HepG2 (cell line): Measurements from ENCODE around the gene FAM9B. TPM values are rescaled to one million over a fixed set of nuclear protein-coding genes. Genes with fewer than 3 reads are reported as not detected.

Source experiments
- ATAC-seq: fragments of 200-7000 bp; cut with Tn5 transposase; 3 replicates; pipeline ENCODE4 v1.9.1; 2020; ENCODE audit warnings: mild to moderate bottlenecking, moderate library complexity
- BruUV-seq: library from RNA; stranded (reverse); fragments of 400-500 nt; replicated peaks from 2 replicates; lab custom pipeline; 2021; lab: Mats Ljungman, UMichigan
- CTCF ChIA-PET: fragments of 300-600 bp; formaldehyde crosslinking; extraction: SDS; loops from one replicate; lab custom pipeline; 2021; ENCODE audit warnings: low total read pairs, inconsistent platforms, low intra/inter-chr PET ratio; lab: Yijun Ruan, JAX
- POLR2A ChIA-PET: fragments of 350-600 bp; sonication (Branson Sonifier 250); formaldehyde crosslinking; loops from one replicate; lab custom pipeline; 2020; ENCODE audit warnings: antibody characterized with exemption, inconsistent platforms; lab: Yijun Ruan, JAX
- DNase-seq: peaks from one replicate; pipeline ENCODE4 v3.0.0-alpha.2; 2015; ENCODE audit warnings: low spot score
- FAIRE-seq: peaks from 3 replicates; lab custom pipeline; 2011; peaks lifted over from hg19 to GRCh38; lab: Jason Lieb, UNC
- H2AFZ ChIP-seq: one replicate; pipeline ENCODE4 v1.6.1; 2011; ENCODE audit warnings: low read length, inconsistent platforms
- H3K27ac ChIP-seq: fragments of 300-600 bp; 3 replicates; pipeline ENCODE4 v1.8.0; 2011; ENCODE audit warnings: mixed run types, mild to moderate bottlenecking, mixed read lengths, low read length, inconsistent platforms; ENCODE audit not compliant: insufficient read depth; ENCODE audit errors: extremely low read length
- H3K27me3 ChIP-seq, 2 experiments: fragments of 200-600 bp in 1 of 2; 2 replicates in 1 of 2; 3 replicates in 1 of 2; pipeline versions ENCODE4 v1.6.0 to v1.8.0; 2011; ENCODE audit warnings: low read length in 2 of 2, mild to moderate bottlenecking in 2 of 2, moderate library complexity in 2 of 2, inconsistent platforms in 1 of 2; ENCODE audit not compliant: insufficient read depth in 2 of 2, control insufficient read depth in 1 of 2
- H3K36me3 ChIP-seq, 2 experiments: fragments of 200-600 bp in 1 of 2; replicated peaks in 1 of 2; 2 replicates in 1 of 2; 3 replicates in 1 of 2; pipeline versions ENCODE4 v1.5.1 to v1.8.0; 2011; ENCODE audit warnings: low read length in 2 of 2, inconsistent platforms in 1 of 2; ENCODE audit not compliant: insufficient read depth in 2 of 2, control insufficient read depth in 1 of 2
- H3K4me1 ChIP-seq: 2 replicates; pipeline ENCODE4 v1.5.1; 2012; ENCODE audit warnings: low read length, inconsistent platforms; ENCODE audit not compliant: insufficient read depth
- H3K4me2 ChIP-seq: 2 replicates; pipeline ENCODE4 v1.6.0; 2011; ENCODE audit warnings: low read depth, low read length, inconsistent platforms
- H3K4me3 ChIP-seq, 3 experiments: fragments of 200-600 bp in 1 of 3; sonication (generic), shearing (Covaris generic) in 1 of 3; replicated peaks in 1 of 3; 2 replicates each; pipeline ENCODE4 v1.5.1; 2011 to 2016; ENCODE audit warnings: low read length in 3 of 3, inconsistent platforms in 2 of 3, low read depth in 2 of 3, mild to moderate bottlenecking in 2 of 3, control low read depth in 1 of 3, mixed read lengths in 1 of 3; ENCODE audit not compliant: insufficient read depth in 1 of 3
- H3K79me2 ChIP-seq: one replicate; pipeline ENCODE4 v1.6.1; 2011; ENCODE audit warnings: low read length, inconsistent platforms; ENCODE audit not compliant: insufficient read depth
- H3K9ac ChIP-seq: 2 replicates; pipeline ENCODE4 v1.6.0; 2011; ENCODE audit warnings: mild to moderate bottlenecking, low read depth, low read length, inconsistent platforms; ENCODE audit not compliant: insufficient read depth
- H3K9me3 ChIP-seq: 2 replicates; pipeline ENCODE4 v1.5.1; 2012; ENCODE audit warnings: mild to moderate bottlenecking, low read length
- H4K20me1 ChIP-seq: 2 replicates; pipeline ENCODE4 v1.6.0; 2011; ENCODE audit warnings: inconsistent platforms, mild to moderate bottlenecking, low read length, moderate library complexity; ENCODE audit not compliant: insufficient read depth
- AGO2 ChIP-seq: fragments of 200-400 bp; formaldehyde crosslinking; optimal IDR thresholded peaks from 2 replicates; pipeline ENCODE3; 2017; ENCODE audit warnings: mild to moderate bottlenecking, low read depth, low read length, moderate library complexity
- HNRNPLL ChIP-seq: fragments of 200-400 bp; formaldehyde crosslinking; IDR thresholded peaks from 2 replicates; pipeline ENCODE4 v1.6.1; 2017; ENCODE audit warnings: mild to moderate bottlenecking, low read depth, low read length; ENCODE audit not compliant: poor library complexity, severe bottlenecking
- HOXA7 ChIP-seq: sonication (generic); formaldehyde crosslinking; IDR thresholded peaks from 2 replicates; pipeline ENCODE4 v1.8.1; 2022; ENCODE audit warnings: mild to moderate bottlenecking, missing genetic modification reagents, moderate library complexity
- ISL2 ChIP-seq: sonication (generic); formaldehyde crosslinking; IDR thresholded peaks from 2 replicates; pipeline ENCODE4 v1.5.0; 2020; ENCODE audit warnings: missing genetic modification reagents
- JUND ChIP-seq: sonication (generic); formaldehyde crosslinking; IDR thresholded peaks from 2 replicates; pipeline ENCODE4 v1.8.0; 2022; ENCODE audit warnings: mild to moderate bottlenecking, missing genetic modification reagents
- KAT2B ChIP-seq: fragments of 150-350 bp; IDR thresholded peaks from 2 replicates; pipeline ENCODE4 v1.6.1; 2014; ENCODE audit warnings: low read depth, low read length, borderline replicate concordance
- RELA ChIP-seq: sonication (generic); formaldehyde crosslinking; IDR thresholded peaks from 2 replicates; pipeline ENCODE4 v1.4.0; 2020; ENCODE audit warnings: missing genetic modification reagents
- ZIK1 ChIP-seq: sonication (generic); formaldehyde crosslinking; IDR thresholded peaks from 2 replicates; pipeline ENCODE4 v1.5.0; 2020; ENCODE audit warnings: mild to moderate bottlenecking, low read depth, missing genetic modification reagents, borderline replicate concordance
- ZKSCAN8 ChIP-seq: IDR thresholded peaks from 2 replicates; pipeline ENCODE4 v1.6.1; 2016; ENCODE audit warnings: borderline replicate concordance, missing genetic modification reagents, missing compliant biosample characterization
- ZMAT3 ChIP-seq: sonication (generic); formaldehyde crosslinking; conservative IDR thresholded peaks from 2 replicates; pipeline ENCODE4 v1.7.0; 2021; ENCODE audit warnings: missing genetic modification reagents
- ZNF207 ChIP-seq: fragments of 450-650 bp; IDR thresholded peaks from 2 replicates; pipeline ENCODE4 v1.6.1; 2016; ENCODE audit warnings: antibody characterized with exemption, borderline replicate concordance
- ZNF790 ChIP-seq: sonication (generic); formaldehyde crosslinking; IDR thresholded peaks from 2 replicates; pipeline ENCODE4 v1.8.0; 2022; ENCODE audit warnings: missing genetic modification reagents, mild to moderate bottlenecking, borderline replicate concordance
- ZNF83 ChIP-seq: sonication (generic); formaldehyde crosslinking; IDR thresholded peaks from 2 replicates; pipeline ENCODE4 v1.4.0; 2020; ENCODE audit warnings: missing genetic modification reagents, mild to moderate bottlenecking, borderline replicate concordance
- WGBS: methylation state at CpG from one replicate; pipeline ENCODE4 v1.1.6; 2017; ENCODE audit warnings: low lambda C conversion rate; 5-methylcytosine and 5-hydroxymethylcytosine counted together
- in situ Hi-C: cut with HindIII; loops from 2 replicates; pipeline ENCODE4 v1.10.0; 2017; ENCODE audit warnings: low pct_unique_long_range_greater_than_20kb; ENCODE audit not compliant: extremely low pct_ligation_motif_present
- intact Hi-C: fragments of 100-400 bp; cut with micrococcal nuclease; formaldehyde crosslinking; loops from one replicate; pipeline ENCODE4 v1.10.0; 2022; ENCODE audit not compliant: unreplicated experiment
- polyA plus RNA-seq, 8 experiments: library from polyadenylated mRNA; depleted of rRNA in 3 of 8; stranded (reverse) in 7 of 8; unstranded in 1 of 8; fragments of >200 nt; fragmentation: Illumina TruSeq in 4 of 8; extraction: Trizol in 4 of 8; gene quantifications; 2 replicates each; pipeline versions ENCODE4 v1.2.1 to v1.2.3, GENCODE V29; 2011 to 2016; ENCODE audit warnings: low read depth in 4 of 8, missing spikeins in 1 of 8, mixed read lengths in 1 of 8; ENCODE audit not compliant: insufficient read depth in 1 of 8
- total RNA-seq, 5 experiments: library from RNA; depleted of rRNA; stranded (reverse); fragments of >200 nt; fragmentation: Illumina TruSeq; extraction: Trizol; gene quantifications; 2 replicates each; pipeline ENCODE4 v1.2.3, GENCODE V29; 2016; ENCODE audit warnings: low read depth in 1 of 5
- TF ChIP-seq, protein P1 (sequence below): sonication (generic); formaldehyde crosslinking; IDR thresholded peaks from 2 replicates; pipeline ENCODE4 v1.5.0; 2020; ENCODE audit warnings: mild to moderate bottlenecking, missing genetic modification reagents
- TF ChIP-seq, protein P2 (sequence below): IDR thresholded peaks from 2 replicates; pipeline ENCODE4 v1.6.1; 2016; ENCODE audit warnings: missing compliant biosample characterization, missing genetic modification reagents, borderline replicate concordance
- TF ChIP-seq, protein P3 (sequence below): sonication (generic); formaldehyde crosslinking; IDR thresholded peaks from 2 replicates; pipeline ENCODE4 v1.9.0; 2021; ENCODE audit warnings: missing genetic modification reagents, mild to moderate bottlenecking, borderline replicate concordance

The FAM9B gene
- total and polyA plus RNA-seq, 2 of the 13 experiments (the other 11 are each of a cell fraction or from before 2014, with no cell fraction given), result not detected

DNA sequence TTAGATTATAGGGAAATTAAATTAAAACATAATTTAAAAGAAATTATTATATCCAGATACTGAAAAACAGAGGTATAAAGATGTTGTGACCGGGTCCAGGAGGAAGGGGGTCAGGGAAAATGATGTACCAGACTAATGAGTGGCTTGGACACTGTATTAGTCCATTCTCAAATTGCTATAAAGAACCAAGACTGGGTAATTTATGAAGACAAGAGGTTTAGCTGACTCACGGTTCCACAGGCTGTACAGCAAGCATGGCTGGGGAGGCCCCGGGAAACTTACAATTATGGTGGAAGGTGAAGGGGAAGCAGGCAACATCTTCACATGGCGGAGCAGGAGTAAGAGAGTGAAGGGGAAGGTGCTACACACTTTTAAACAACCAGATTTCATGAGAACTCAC is 3.4 kb upstream of the FAM9B start:
- H3K4me2 ChIP-seq, result no peak overlapping the region
- no peak overlapping the region for H3K4me3 ChIP-seq
- no peak for FAIRE-seq
- ChIA-PET CTCF (no interaction called here), POLR2A (no interaction called here)
- 52% methylated on average over 4 of the region's 4 CpGs for WGBS
- no peak overlapping the region for H2AFZ ChIP-seq
- no peaks in the 10 kb centered on the region for H3K4me1 ChIP-seq
- H3K36me3 ChIP-seq, result no peaks in the 10 kb centered on the region
- H3K9me3 ChIP-seq, result no peaks in the 10 kb centered on the region
- BruUV-seq, result no TSS peak
- in situ Hi-C loops, result no loop called here
- DNase-seq, result no peak
- H4K20me1 ChIP-seq, result no peaks in the 10 kb centered on the region
- intact Hi-C loops, result no loop called here
- no peak overlapping the region for H3K27ac ChIP-seq
- H3K79me2 ChIP-seq, result no peaks in the 10 kb centered on the region
- ATAC-seq, result no peak
- H3K9ac ChIP-seq, result no peak overlapping the region
- no peaks in the 10 kb centered on the region for H3K27me3 ChIP-seq
- TF ChIP-seq RELA (no peak), ZNF207 (no peak), ISL2 (CRISPR knock-in tag) (no peak), ZKSCAN8 (no peak), ZIK1 (CRISPR knock-in tag) (no peak), AGO2 (no peak), KAT2B (no peak), HNRNPLL (no peak)
- TF ChIP-seq, protein P1, sequence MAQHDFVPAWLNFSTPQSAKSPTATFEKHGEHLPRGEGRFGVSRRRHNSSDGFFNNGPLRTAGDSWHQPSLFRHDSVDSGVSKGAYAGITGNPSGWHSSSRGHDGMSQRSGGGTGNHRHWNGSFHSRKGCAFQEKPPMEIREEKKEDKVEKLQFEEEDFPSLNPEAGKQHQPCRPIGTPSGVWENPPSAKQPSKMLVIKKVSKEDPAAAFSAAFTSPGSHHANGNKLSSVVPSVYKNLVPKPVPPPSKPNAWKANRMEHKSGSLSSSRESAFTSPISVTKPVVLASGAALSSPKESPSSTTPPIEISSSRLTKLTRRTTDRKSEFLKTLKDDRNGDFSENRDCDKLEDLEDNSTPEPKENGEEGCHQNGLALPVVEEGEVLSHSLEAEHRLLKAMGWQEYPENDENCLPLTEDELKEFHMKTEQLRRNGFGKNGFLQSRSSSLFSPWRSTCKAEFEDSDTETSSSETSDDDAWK (CRISPR knock-in tag), result no peak

DNA sequence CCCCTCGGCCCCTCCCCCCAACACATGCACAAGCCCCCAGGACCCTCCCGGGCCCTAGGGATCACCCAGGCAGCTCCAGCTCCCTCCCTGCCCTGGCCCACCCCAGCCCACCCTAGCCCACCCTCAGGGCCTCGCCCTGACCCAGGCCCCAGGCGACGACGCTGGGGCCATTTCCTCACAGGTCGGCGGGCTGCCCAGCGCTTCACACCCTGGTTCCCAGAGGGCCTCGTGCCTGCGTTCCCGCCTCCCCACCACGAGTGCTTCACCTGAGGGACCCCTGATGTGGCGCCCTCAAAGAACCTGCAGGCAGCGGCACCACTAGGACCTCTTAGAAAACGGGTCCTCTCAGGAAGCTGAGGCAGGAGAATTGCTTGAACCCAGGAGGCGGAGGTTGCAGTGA is 341 bp downstream of the FAM9B start:
- POLR2A ChIA-PET, result no interaction called here
- Histone ChIP-seq H3K36me3 (no peaks in the 10 kb centered on the region), H3K27ac (no peak overlapping the region), H3K9me3 (no peaks in the 10 kb centered on the region), H3K79me2 (no peaks in the 10 kb centered on the region), H3K9ac (no peak overlapping the region), H3K4me3 (no peak overlapping the region), H2AFZ (no peak overlapping the region), H4K20me1 (no peaks in the 10 kb centered on the region), H3K4me1 (no peaks in the 10 kb centered on the region), H3K4me2 (no peak overlapping the region), H3K27me3 (no peaks in the 10 kb centered on the region)
- 77% methylated on average over 9 of the region's 17 CpGs for WGBS
- CTCF ChIA-PET, result no interaction called here
- intact Hi-C loops, result no loop called here
- in situ Hi-C loops, result no loop called here
- ATAC-seq (no peak), DNase-seq (no peak), FAIRE-seq (no peak)
- BruUV-seq, result no TSS peak
- TF ChIP-seq ZMAT3 (CRISPR knock-in tag) (no peak), ZNF83 (no peak), ZNF790 (CRISPR knock-in tag) (no peak), JUND (CRISPR knock-in tag) (no peak), HOXA7 (CRISPR knock-in tag) (no peak)
- TF ChIP-seq, protein P2, sequence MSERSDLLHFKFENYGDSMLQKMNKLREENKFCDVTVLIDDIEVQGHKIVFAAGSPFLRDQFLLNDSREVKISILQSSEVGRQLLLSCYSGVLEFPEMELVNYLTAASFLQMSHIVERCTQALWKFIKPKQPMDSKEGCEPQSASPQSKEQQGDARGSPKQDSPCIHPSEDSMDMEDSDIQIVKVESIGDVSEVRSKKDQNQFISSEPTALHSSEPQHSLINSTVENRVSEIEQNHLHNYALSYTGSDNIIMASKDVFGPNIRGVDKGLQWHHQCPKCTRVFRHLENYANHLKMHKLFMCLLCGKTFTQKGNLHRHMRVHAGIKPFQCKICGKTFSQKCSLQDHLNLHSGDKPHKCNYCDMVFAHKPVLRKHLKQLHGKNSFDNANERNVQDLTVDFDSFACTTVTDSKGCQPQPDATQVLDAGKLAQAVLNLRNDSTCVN (CRISPR knock-in tag), result no peak
- TF ChIP-seq, protein P3, sequence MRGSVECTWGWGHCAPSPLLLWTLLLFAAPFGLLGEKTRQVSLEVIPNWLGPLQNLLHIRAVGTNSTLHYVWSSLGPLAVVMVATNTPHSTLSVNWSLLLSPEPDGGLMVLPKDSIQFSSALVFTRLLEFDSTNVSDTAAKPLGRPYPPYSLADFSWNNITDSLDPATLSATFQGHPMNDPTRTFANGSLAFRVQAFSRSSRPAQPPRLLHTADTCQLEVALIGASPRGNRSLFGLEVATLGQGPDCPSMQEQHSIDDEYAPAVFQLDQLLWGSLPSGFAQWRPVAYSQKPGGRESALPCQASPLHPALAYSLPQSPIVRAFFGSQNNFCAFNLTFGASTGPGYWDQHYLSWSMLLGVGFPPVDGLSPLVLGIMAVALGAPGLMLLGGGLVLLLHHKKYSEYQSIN (CRISPR knock-in tag), result no peak
